Liver (tissue), 9 donors: ENCODE measurements around the gene RPS5. TPM values are rescaled to one million over a fixed set of nuclear protein-coding genes. Genes with fewer than 3 reads are reported as not detected.

ENCODE experiments used
- DNase-seq: peaks from one replicate; pipeline ENCODE4 v3.0.0-alpha.2; 2017; ENCODE audit warnings: low spot score
- H3K27ac ChIP-seq, 2 donors: one replicate each; pipeline ENCODE4 v1.7.0; 2013; ENCODE audit warnings: inconsistent platforms in 2 of 2, low read length in 2 of 2, control low read depth in 1 of 2, low read depth in 1 of 2, mild to moderate bottlenecking in 1 of 2
- H3K27me3 ChIP-seq, 4 donors: one replicate each; pipeline versions ENCODE4 v1.6.1 to v1.7.0; 2013; ENCODE audit warnings: low read length in 3 of 4, inconsistent platforms in 1 of 4, mild to moderate bottlenecking in 1 of 4, moderate library complexity in 1 of 4; ENCODE audit not compliant: control insufficient read depth in 4 of 4, insufficient read depth in 4 of 4
- H3K36me3 ChIP-seq, 4 donors: one replicate each; pipeline versions ENCODE4 v1.6.1 to v1.7.0; 2013; ENCODE audit warnings: low read length in 3 of 4, mild to moderate bottlenecking in 3 of 4, low read depth in 1 of 4, moderate library complexity in 1 of 4; ENCODE audit not compliant: control insufficient read depth in 4 of 4, insufficient read depth in 3 of 4
- H3K4me1 ChIP-seq, 4 donors: one replicate each; pipeline versions ENCODE4 v1.6.1 to v1.7.0; 2013; ENCODE audit warnings: low read length in 3 of 4, mild to moderate bottlenecking in 3 of 4, moderate library complexity in 1 of 4; ENCODE audit not compliant: control insufficient read depth in 4 of 4, insufficient read depth in 4 of 4
- H3K4me3 ChIP-seq, 3 donors: one replicate each; pipeline versions ENCODE4 v1.6.1 to v1.7.0; 2013; ENCODE audit warnings: low read length in 3 of 3, control low read depth in 1 of 3, low read depth in 1 of 3, mild to moderate bottlenecking in 1 of 3
- H3K9ac ChIP-seq, 2 donors: one replicate each; pipeline ENCODE4 v1.7.0; 2013; ENCODE audit warnings: low read length in 2 of 2, mild to moderate bottlenecking in 2 of 2, moderate library complexity in 2 of 2, control low read depth in 1 of 2, low read depth in 1 of 2
- H3K9me3 ChIP-seq, 4 donors: one replicate each; pipeline versions ENCODE4 v1.6.1 to v1.7.0; 2013; ENCODE audit warnings: low read length in 3 of 4; ENCODE audit not compliant: control insufficient read depth in 4 of 4
- FOXA1 ChIP-seq: IDR thresholded peaks from 2 replicates; pipeline ENCODE4 v1.6.1; 2016; ENCODE audit warnings: antibody characterized with exemption
- FOXA2 ChIP-seq: IDR thresholded peaks from 2 replicates; pipeline ENCODE4 v1.6.1; 2016; ENCODE audit warnings: antibody characterized with exemption
- GABPA ChIP-seq, 2 donors: IDR thresholded peaks in 1 of 2; conservative IDR thresholded peaks in 1 of 2; 2 replicates each; pipeline ENCODE4 v1.6.1; 2016; ENCODE audit warnings: antibody characterized with exemption in 2 of 2, mild to moderate bottlenecking in 1 of 2, moderate library complexity in 1 of 2
- HNF4A ChIP-seq, 2 donors: conservative IDR thresholded peaks; 2 replicates each; pipeline ENCODE4 v1.6.1; 2016; ENCODE audit warnings: antibody characterized with exemption in 2 of 2, mild to moderate bottlenecking in 2 of 2
- JUND ChIP-seq, 2 donors: IDR thresholded peaks; 2 replicates each; pipeline ENCODE4 v1.6.1; 2016; ENCODE audit warnings: antibody characterized with exemption in 2 of 2
- NR2F2 ChIP-seq: IDR thresholded peaks from 2 replicates; pipeline ENCODE4 v1.6.1; 2016; ENCODE audit warnings: antibody characterized with exemption
- RAD21 ChIP-seq, 2 donors: IDR thresholded peaks; 2 replicates each; pipeline ENCODE4 v1.6.1; 2016; ENCODE audit warnings: antibody characterized with exemption in 2 of 2, mild to moderate bottlenecking in 2 of 2
- RXRA ChIP-seq, 2 donors: IDR thresholded peaks; 2 replicates each; pipeline ENCODE4 v1.6.1; 2017 to 2018; ENCODE audit warnings: antibody characterized with exemption in 2 of 2, mild to moderate bottlenecking in 1 of 2
- SP1 ChIP-seq: IDR thresholded peaks from 2 replicates; pipeline ENCODE4 v1.6.1; 2018; ENCODE audit warnings: antibody characterized with exemption, mild to moderate bottlenecking
- TAF1 ChIP-seq: conservative IDR thresholded peaks from 2 replicates; pipeline ENCODE4 v1.6.1; 2016; ENCODE audit warnings: antibody characterized with exemption, mild to moderate bottlenecking
- YY1 ChIP-seq: IDR thresholded peaks from 2 replicates; pipeline ENCODE4 v1.6.1; 2016; ENCODE audit warnings: antibody characterized with exemption, mild to moderate bottlenecking
- WGBS: extraction: QIAGEN DNeasy Blood & Tissue Kit; methylation state at CpG from one replicate; pipeline ENCODE4 v1.1.7; 2013; 5-methylcytosine and 5-hydroxymethylcytosine counted together
- polyA plus RNA-seq, 2 donors: library from polyadenylated mRNA; stranded (reverse) in 1 of 2; unstranded in 1 of 2; fragments of 200-250 nt in 1 of 2; fragments of >200 nt in 1 of 2; fragmentation: Nextera tagmentation in 1 of 2; extraction: Ambion mirVana in 1 of 2; gene quantifications; one replicate each; pipeline versions ENCODE4 v1.2.1 to v1.2.3, GENCODE V29; 2013 to 2015
- total RNA-seq, 2 donors: library from RNA; depleted of rRNA; stranded (reverse); fragments of >200 nt; gene quantifications; one replicate each; pipeline ENCODE4 v1.2.3, GENCODE V29; 2014
- TF ChIP-seq, protein P1 (sequence below): IDR thresholded peaks from 2 replicates; pipeline ENCODE4 v1.6.1; 2016; ENCODE audit warnings: antibody characterized with exemption
- TF ChIP-seq, protein P2 (sequence below): IDR thresholded peaks from 2 replicates; pipeline ENCODE4 v1.6.1; 2016; ENCODE audit warnings: antibody characterized with exemption
- TF ChIP-seq, protein P3 (sequence below): IDR thresholded peaks from 2 replicates; pipeline ENCODE4 v1.6.1; 2016; ENCODE audit warnings: antibody characterized with exemption, mild to moderate bottlenecking
- TF ChIP-seq, protein P4 (sequence below): IDR thresholded peaks from 2 replicates; pipeline ENCODE4 v1.6.1; 2016; ENCODE audit warnings: antibody characterized with exemption
- donor health status: healthy.
- donor health status: healthy.
- donor health status: healthy.
- donor health status: healthy.
- donor health status: healthy.

The RPS5 gene
- total and polyA plus RNA-seq, 4 donors, result 229 to 1,403 (median 628) TPM

DNA sequence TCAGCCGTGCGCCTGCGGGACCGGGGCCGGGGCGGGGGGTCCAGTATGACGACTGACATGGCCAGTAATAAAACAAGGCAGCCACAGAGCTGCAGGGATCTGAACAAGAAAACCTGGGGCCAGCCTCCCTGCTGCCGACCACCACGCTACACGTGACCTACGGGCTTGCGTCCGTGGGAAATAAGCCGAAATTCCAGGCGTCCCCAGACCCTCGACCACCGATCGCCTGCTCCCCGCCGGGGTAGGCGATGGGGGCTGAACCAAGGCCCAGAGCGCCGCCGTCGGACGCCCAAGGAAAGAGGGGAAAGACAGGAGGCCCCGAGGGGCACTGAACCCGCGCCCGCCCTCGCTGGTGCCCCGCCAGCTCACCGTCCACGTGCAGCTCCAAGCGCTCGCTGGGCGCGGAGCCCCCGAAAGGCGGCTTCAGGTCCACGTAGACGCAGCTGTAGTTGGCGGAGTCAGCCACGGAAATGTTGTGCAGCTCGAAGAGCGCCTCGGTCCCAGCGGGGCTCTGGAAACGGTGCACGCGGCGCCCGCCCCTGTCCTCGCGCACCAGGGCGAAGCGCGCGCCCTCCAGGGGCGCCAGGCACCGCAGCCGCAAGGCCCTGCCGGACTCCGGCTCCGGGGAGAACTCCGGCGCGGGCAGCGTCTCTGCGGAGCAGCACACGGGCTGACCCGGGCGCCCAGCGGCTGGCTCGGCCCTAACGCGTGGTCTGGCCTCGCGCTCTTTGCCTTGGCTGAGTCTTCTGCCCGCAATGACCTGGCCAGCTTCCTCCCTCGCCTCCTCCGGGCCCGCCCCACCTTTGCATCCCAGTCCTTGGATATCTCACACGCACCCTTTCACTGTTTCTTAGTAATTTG is 36.8 kb upstream of the RPS5 start (continued):
- TF ChIP-seq, protein P1, sequence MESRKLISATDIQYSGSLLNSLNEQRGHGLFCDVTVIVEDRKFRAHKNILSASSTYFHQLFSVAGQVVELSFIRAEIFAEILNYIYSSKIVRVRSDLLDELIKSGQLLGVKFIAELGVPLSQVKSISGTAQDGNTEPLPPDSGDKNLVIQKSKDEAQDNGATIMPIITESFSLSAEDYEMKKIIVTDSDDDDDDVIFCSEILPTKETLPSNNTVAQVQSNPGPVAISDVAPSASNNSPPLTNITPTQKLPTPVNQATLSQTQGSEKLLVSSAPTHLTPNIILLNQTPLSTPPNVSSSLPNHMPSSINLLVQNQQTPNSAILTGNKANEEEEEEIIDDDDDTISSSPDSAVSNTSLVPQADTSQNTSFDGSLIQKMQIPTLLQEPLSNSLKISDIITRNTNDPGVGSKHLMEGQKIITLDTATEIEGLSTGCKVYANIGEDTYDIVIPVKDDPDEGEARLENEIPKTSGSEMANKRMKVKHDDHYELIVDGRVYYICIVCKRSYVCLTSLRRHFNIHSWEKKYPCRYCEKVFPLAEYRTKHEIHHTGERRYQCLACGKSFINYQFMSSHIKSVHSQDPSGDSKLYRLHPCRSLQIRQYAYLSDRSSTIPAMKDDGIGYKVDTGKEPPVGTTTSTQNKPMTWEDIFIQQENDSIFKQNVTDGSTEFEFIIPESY, result no peak
- TF ChIP-seq JUND (IDR thresholded peaks at IDR 0.05), result no peak

DNA sequence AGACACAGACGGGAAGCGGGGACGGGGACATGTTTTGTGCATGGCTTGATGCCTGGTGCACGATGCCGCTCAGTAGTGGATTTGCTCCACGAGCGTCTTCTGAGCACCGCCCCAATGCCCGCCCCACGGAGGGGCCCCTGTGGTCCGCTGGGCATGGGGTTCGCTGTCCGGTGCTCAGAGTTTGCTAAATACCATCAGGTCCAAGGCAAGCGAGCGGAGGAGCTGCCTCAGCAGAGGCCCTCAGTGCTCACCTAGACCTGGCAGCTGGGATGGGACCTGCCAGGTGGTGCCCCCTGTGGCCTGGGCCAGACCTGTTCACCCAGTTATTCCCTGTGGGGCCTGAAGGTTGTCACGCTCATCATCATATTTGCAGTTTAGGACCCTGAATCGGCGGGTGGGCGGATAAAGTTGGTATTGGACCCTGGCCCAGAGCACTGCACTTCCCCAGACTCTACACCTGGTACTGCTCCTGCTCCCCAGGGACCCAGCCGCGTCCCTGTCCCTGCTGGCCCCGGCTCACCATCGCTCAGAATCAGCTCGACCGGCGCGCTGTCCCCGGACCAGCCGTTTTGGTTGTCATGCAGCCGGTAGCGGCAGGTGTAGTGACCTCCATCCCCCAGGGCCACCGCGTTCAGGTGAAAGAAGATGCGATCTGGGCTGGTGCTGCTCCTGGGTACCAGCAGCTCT is 36.1 kb upstream of the RPS5 start:
- 33% methylated on average over 34 of the region's 34 CpGs for WGBS

DNA sequence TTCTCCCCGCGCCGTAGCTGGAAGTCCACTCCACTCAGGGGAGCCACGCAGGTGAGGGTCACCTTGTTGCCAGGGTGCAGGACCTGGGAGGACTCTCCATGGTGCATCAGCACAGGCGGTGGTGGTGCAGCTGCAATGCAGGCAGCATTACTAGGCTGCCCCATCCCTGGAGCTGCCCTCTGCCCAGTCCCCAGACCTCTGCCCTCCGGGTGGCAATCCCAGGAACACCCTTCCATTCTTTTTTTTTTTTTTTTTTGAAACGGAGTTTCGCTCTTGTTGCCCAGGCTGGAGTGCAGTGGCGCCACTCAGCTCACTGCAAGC is 35.6 kb upstream of the RPS5 start:
- WGBS, result 47% methylated on average over 9 of the region's 9 CpGs
- no peaks in the 10 kb centered on the region for H3K9me3 ChIP-seq
- no peak overlapping the region for H3K9ac ChIP-seq
- peak overlapping the region in 1 of 2 donors; percentile 20 for H3K27ac ChIP-seq
- H3K4me3 ChIP-seq, result peak overlapping the region; percentile 49 to 96 (median 65)
- TF ChIP-seq TAF1 (no peak), JUND (IDR thresholded peaks at IDR 0.05) (no peak), FOXA2 (no peak), YY1 (no peak), RAD21 (IDR thresholded peaks at IDR 0.05) (no peak), GABPA (IDR thresholded peaks at IDR 0.05 in 1 of 2, conservative IDR thresholded peaks at IDR 0.05 in 1 of 2) (no peak), HNF4A (conservative IDR thresholded peaks at IDR 0.05) (peak; percentile 69 to 71), FOXA1 (no peak), SP1 (no peak), NR2F2 (no peak), RXRA (IDR thresholded peaks at IDR 0.05) (peak in 1 of 2 donors; percentile 22)
- TF ChIP-seq, protein P2, sequence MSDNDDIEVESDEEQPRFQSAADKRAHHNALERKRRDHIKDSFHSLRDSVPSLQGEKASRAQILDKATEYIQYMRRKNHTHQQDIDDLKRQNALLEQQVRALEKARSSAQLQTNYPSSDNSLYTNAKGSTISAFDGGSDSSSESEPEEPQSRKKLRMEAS, result no peak
- TF ChIP-seq, protein P1, result no peak
- TF ChIP-seq, protein P3, sequence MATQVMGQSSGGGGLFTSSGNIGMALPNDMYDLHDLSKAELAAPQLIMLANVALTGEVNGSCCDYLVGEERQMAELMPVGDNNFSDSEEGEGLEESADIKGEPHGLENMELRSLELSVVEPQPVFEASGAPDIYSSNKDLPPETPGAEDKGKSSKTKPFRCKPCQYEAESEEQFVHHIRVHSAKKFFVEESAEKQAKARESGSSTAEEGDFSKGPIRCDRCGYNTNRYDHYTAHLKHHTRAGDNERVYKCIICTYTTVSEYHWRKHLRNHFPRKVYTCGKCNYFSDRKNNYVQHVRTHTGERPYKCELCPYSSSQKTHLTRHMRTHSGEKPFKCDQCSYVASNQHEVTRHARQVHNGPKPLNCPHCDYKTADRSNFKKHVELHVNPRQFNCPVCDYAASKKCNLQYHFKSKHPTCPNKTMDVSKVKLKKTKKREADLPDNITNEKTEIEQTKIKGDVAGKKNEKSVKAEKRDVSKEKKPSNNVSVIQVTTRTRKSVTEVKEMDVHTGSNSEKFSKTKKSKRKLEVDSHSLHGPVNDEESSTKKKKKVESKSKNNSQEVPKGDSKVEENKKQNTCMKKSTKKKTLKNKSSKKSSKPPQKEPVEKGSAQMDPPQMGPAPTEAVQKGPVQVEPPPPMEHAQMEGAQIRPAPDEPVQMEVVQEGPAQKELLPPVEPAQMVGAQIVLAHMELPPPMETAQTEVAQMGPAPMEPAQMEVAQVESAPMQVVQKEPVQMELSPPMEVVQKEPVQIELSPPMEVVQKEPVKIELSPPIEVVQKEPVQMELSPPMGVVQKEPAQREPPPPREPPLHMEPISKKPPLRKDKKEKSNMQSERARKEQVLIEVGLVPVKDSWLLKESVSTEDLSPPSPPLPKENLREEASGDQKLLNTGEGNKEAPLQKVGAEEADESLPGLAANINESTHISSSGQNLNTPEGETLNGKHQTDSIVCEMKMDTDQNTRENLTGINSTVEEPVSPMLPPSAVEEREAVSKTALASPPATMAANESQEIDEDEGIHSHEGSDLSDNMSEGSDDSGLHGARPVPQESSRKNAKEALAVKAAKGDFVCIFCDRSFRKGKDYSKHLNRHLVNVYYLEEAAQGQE, result no peak
- DNase-seq, result no peak
- no peaks in the 10 kb centered on the region for H3K27me3 ChIP-seq
- H3K4me1 ChIP-seq, result peaks cover 23 to 85% (median 67%) of the 10 kb centered on the region in 4 donors
- H3K36me3 ChIP-seq, result peaks cover 0 to 6% (median 0%) of the 10 kb centered on the region in 4 donors

More for the DNA sequence above, 36.1 kb upstream of the RPS5 start:
- DNase-seq, result no peak
- no peaks in the 10 kb centered on the region for H3K9me3 ChIP-seq
- H3K4me3 ChIP-seq, result peak overlapping the region; percentile 49 to 96 (median 65)
- TF ChIP-seq SP1 (no peak), JUND (IDR thresholded peaks at IDR 0.05) (no peak), GABPA (IDR thresholded peaks at IDR 0.05 in 1 of 2, conservative IDR thresholded peaks at IDR 0.05 in 1 of 2) (no peak), HNF4A (conservative IDR thresholded peaks at IDR 0.05) (no peak), RAD21 (IDR thresholded peaks at IDR 0.05) (no peak)
- TF ChIP-seq, protein P4, sequence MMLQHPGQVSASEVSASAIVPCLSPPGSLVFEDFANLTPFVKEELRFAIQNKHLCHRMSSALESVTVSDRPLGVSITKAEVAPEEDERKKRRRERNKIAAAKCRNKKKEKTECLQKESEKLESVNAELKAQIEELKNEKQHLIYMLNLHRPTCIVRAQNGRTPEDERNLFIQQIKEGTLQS, result no peak
- peaks cover 0 to 6% (median 0%) of the 10 kb centered on the region in 4 donors for H3K36me3 ChIP-seq
- H3K4me1 ChIP-seq, result peaks cover 20 to 80% (median 65%) of the 10 kb centered on the region in 4 donors
- no peaks in the 10 kb centered on the region for H3K27me3 ChIP-seq
- peak overlapping the region in 1 of 2 donors; percentile 20 for H3K27ac ChIP-seq
- H3K9ac ChIP-seq, result no peak overlapping the region
